Chondrocyte (in vitro differentiated cells): ENCODE data around the gene OR1M1. TPM values are rescaled to one million over a fixed set of nuclear protein-coding genes. Genes with fewer than 3 reads are reported as not detected.
"Not testable (repeated sequence)": the region's sequence is repeated elsewhere in the genome, so short reads cannot be mapped to it uniquely, and the experiment has no call there.

Experiments
- DNase-seq: peaks from one replicate; pipeline ENCODE4 v3.0.0; 2021; ENCODE audit warnings: mixed read lengths, low spot score
- H3K27ac Mint-ChIP-seq: one replicate; pipeline ENCODE4 v1.8.0; 2021; ENCODE audit warnings: mild to moderate bottlenecking, moderate library complexity, mixed read lengths; ENCODE audit not compliant: unreplicated experiment
- H3K27me3 Mint-ChIP-seq: 2 replicates; pipeline ENCODE4 v1.8.0; 2021; ENCODE audit warnings: low read depth, mixed read lengths
- H3K36me3 Mint-ChIP-seq: 2 replicates; pipeline ENCODE4 v1.8.0; 2021; ENCODE audit warnings: low read depth, mixed read lengths
- H3K4me1 Mint-ChIP-seq: 2 replicates; pipeline ENCODE4 v1.8.0; 2021; ENCODE audit warnings: low read depth, mild to moderate bottlenecking, mixed read lengths
- H3K4me3 Mint-ChIP-seq: one replicate; pipeline ENCODE4 v1.8.0; 2021; ENCODE audit warnings: mild to moderate bottlenecking, moderate library complexity, mixed read lengths; ENCODE audit not compliant: unreplicated experiment
- H3K9me3 Mint-ChIP-seq: 2 replicates; pipeline ENCODE4 v1.8.0; 2021; ENCODE audit warnings: low read depth, mixed read lengths
- total RNA-seq: library from RNA; stranded (reverse); gene quantifications from 3 replicates; pipeline ENCODE4 v1.2.1, GENCODE V29; 2021
- TF ChIP-seq, protein P1 (sequence below): fragments of 200-600 bp; sonication (generic); IDR thresholded peaks from 2 replicates; pipeline ENCODE4 v1.5.0; 2021; ENCODE audit warnings: antibody characterized with exemption, mild to moderate bottlenecking, moderate library complexity

OR1M1 gene
- total RNA-seq, 1 donor from 2014 or later: not detected

DNA sequence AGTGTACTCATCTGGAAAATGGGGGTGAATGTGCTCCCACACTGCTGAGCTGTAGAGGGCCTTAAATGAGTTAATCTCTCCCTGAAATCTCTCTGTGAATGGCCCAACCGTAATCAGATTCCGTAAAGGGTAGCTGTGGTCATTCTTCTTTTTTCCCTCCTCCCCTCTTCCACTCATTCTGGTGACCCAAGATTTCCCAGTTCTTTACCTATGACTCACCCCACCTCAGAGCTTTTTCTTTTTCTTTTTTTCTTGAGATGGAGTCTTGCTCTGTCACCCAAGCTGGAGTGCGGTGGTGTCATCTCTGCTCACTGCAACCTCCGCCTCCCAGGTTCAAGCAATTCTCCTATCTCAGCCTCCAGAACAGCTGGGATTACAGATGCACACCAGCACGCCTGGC, 43.3 kb upstream of the OR1M1 start:
- Mint-ChIP-seq H3K36me3 (no peaks in the 10 kb centered on the region), H3K9me3 (peaks cover 3% of the 10 kb centered on the region), H3K27ac (no peak overlapping the region), H3K4me1 (no peaks in the 10 kb centered on the region), H3K4me3 (no peak overlapping the region), H3K27me3 (no peaks in the 10 kb centered on the region)
- no peak for DNase-seq
- TF ChIP-seq, protein P1, sequence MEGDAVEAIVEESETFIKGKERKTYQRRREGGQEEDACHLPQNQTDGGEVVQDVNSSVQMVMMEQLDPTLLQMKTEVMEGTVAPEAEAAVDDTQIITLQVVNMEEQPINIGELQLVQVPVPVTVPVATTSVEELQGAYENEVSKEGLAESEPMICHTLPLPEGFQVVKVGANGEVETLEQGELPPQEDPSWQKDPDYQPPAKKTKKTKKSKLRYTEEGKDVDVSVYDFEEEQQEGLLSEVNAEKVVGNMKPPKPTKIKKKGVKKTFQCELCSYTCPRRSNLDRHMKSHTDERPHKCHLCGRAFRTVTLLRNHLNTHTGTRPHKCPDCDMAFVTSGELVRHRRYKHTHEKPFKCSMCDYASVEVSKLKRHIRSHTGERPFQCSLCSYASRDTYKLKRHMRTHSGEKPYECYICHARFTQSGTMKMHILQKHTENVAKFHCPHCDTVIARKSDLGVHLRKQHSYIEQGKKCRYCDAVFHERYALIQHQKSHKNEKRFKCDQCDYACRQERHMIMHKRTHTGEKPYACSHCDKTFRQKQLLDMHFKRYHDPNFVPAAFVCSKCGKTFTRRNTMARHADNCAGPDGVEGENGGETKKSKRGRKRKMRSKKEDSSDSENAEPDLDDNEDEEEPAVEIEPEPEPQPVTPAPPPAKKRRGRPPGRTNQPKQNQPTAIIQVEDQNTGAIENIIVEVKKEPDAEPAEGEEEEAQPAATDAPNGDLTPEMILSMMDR: no peak

DNA sequence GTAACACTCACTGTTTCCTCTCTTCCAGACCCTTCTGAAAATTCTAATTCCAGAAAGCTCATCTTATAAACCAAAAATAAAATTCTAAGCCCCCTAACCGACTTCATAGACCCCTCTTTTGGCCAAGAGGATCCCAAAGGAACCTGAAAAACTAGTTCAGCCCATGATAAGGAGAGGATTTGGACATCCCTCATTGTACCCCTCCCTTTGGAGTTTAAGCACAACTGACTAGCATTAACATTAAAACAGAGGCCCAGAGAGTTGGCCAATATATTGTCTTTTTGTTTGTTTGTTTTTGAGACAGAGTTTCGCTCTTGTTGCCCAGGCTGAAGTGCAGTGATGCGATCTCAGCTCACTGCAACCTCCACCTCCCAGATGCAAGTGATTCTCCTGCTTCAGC, 42.4 kb upstream of the OR1M1 start:
- Mint-ChIP-seq H3K27ac (no peak overlapping the region), H3K9me3 (peaks cover 3% of the 10 kb centered on the region)

DNA sequence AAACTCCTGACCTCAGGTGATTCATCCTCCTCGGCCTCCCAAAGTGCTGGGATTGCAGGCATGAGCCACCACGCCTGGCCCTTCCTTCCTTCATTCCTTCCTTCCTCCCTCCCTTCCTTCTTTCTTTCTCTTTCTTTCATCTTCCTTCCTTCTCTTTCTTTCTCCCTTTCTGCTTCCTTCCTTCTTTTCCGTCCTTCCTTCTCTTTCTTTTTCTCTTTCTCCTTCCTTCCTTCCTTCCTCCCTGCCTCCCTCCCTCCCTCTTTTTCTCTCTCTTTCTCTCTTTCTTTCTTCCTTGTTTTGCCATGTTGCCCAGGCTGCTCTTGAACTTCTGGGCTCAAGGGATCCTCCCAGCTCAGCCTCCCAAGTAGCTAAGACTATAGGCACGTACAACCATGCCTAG, 40.2 kb upstream of the OR1M1 start:
- Mint-ChIP-seq H3K36me3 (no peaks in the 10 kb centered on the region), H3K4me3 (no peak overlapping the region), H3K4me1 (peaks cover 2% of the 10 kb centered on the region), H3K27ac (no peak overlapping the region), H3K27me3 (no peaks in the 10 kb centered on the region), H3K9me3 (peaks cover 3% of the 10 kb centered on the region)
- TF ChIP-seq, protein P1: no peak
- DNase-seq: no peak

More for the DNA sequence above, 42.4 kb upstream of the OR1M1 start:
- H3K27me3 Mint-ChIP-seq: no peaks in the 10 kb centered on the region
- TF ChIP-seq, protein P1: no peak
- H3K36me3 Mint-ChIP-seq: no peaks in the 10 kb centered on the region
- H3K4me3 Mint-ChIP-seq: no peak overlapping the region
- DNase-seq: no peak
- no peaks in the 10 kb centered on the region for H3K4me1 Mint-ChIP-seq

DNA sequence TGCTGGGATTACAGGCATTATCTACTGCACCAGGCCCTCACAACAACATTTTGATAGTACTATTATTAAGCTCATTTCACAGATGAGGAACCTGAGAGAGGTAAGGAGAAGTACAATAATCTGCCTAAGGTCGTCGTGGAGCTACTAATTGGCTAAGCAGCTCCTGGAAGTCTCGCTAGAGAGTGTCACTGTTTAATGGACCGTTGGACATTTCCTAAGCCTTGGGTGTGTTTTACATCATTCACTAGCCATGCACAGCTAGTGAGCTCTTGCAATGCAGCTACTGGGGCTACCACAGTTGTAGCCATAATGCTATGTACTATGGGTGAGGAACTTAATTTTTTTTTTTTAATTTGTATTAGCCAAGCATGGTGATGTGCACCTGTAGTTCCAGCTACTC, 34.0 kb upstream of the OR1M1 start:
- Mint-ChIP-seq H3K4me3 (no peak overlapping the region), H3K27me3 (no peaks in the 10 kb centered on the region), H3K27ac (no peak overlapping the region), H3K36me3 (no peaks in the 10 kb centered on the region), H3K4me1 (peaks cover 8% of the 10 kb centered on the region), H3K9me3 (no peaks in the 10 kb centered on the region)
- TF ChIP-seq, protein P1: no peak
- no peak for DNase-seq

DNA sequence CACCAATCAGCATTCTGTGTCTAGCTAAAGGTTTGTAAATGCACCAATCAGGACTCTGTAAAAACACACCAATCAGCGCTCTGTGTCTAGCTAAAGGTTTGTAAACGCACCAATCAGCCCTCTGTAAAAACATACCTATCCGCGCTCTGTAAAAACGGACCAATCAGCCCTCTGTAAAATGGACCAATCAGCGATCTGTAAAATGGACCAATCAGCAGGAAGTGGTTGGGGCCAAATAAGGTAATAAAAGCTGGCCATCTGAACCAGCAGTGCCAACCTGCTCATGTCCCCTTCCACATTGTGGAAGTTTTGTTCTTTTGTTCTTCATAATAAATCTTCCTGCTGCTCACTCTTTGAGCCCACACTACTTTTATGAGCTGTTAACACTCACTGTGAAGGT, 33.2 kb upstream of the OR1M1 start:
- not testable (repeated sequence) for H3K9me3 Mint-ChIP-seq, H3K36me3 Mint-ChIP-seq, H3K27me3 Mint-ChIP-seq, H3K4me1 Mint-ChIP-seq, DNase-seq, H3K27ac Mint-ChIP-seq, H3K4me3 Mint-ChIP-seq

DNA sequence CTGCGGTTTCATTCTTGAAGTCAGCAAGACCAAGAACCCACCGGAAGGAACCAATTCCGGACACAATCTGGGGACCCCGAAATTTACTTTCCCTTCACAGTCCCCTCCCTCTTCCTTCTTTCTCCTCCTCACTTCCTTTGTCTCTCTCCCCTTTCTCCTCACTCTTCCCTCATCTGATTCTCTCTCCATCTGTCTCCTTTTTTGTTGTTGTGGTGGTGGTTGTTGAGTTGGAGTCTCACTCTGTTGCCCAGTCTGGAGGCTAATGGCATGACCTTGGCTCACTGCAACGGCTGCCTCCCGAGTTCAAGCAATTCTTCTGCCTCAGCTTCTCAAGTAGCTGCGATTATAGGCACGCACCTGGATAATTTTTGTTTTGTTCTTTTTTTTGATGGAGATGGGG, 32.7 kb upstream of the OR1M1 start:
- H3K27ac Mint-ChIP-seq: no peak overlapping the region
- peaks cover 8% of the 10 kb centered on the region for H3K4me1 Mint-ChIP-seq
- no peaks in the 10 kb centered on the region for H3K9me3 Mint-ChIP-seq
- DNase-seq: no peak
- no peak overlapping the region for H3K4me3 Mint-ChIP-seq
- TF ChIP-seq, protein P1: no peak
- H3K36me3 Mint-ChIP-seq: no peaks in the 10 kb centered on the region
- no peaks in the 10 kb centered on the region for H3K27me3 Mint-ChIP-seq
